GM06990 (cell line): ENCODE measurements around the gene CCDC88C.

Experiments
- DNase-seq: peaks from one replicate; pipeline ENCODE4 v3.0.0-alpha.2; 2011; ENCODE audit not compliant: insufficient read length; ENCODE audit errors: extremely low read depth
- H3K27me3 ChIP-seq: replicated peaks from 2 replicates; pipeline ENCODE4 v1.6.0; 2011; ENCODE audit warnings: low read length; ENCODE audit not compliant: control insufficient read depth, insufficient read depth
- H3K36me3 ChIP-seq: 2 replicates; pipeline ENCODE4 v1.5.1; 2011; ENCODE audit warnings: low read length; ENCODE audit not compliant: control insufficient read depth, insufficient read depth
- H3K4me3 ChIP-seq: replicated peaks from 2 replicates; pipeline ENCODE4 v1.5.1; 2011; ENCODE audit warnings: low read depth, mild to moderate bottlenecking, control low read depth, low read length
- CTCF ChIP-seq: IDR thresholded peaks from 2 replicates; pipeline ENCODE4 v1.5.1; 2011; ENCODE audit warnings: low read length, control low read depth, mild to moderate bottlenecking, inconsistent platforms; ENCODE audit not compliant: insufficient read depth, poor library complexity, severe bottlenecking

Gene CCDC88C

GRCh38 chr14:91315844-91316267, 101.8 kb downstream of the CCDC88C start:
- DNase-seq, result peak; percentile 95
- TF ChIP-seq CTCF, result peak; percentile 54
- Histone ChIP-seq H3K36me3 (peaks cover 48% of the 10 kb centered on the region), H3K4me3 (no peak overlapping the region), H3K27me3 (no peaks in the 10 kb centered on the region)

- DNase-seq, result no peak
- Histone ChIP-seq H3K27me3 (no peaks in the 10 kb centered on the region), H3K4me3 (no peak overlapping the region), H3K36me3 (peaks cover 47% of the 10 kb centered on the region)
- no peak for TF ChIP-seq CTCF
These were observed 103.8 kb downstream of the CCDC88C start for GRCh38 chr14:91313852-91314251.

- H3K36me3 ChIP-seq, result peaks cover 51% of the 10 kb centered on the region
- no peak for TF ChIP-seq CTCF
These were observed 104.3 kb downstream of the CCDC88C start for GRCh38 chr14:91313154-91313850.

GRCh38 chr14:91311284-91311662, 106.3 kb downstream of the CCDC88C start:
- DNase-seq, result no peak
- H3K27me3 ChIP-seq, result no peaks in the 10 kb centered on the region
- H3K4me3 ChIP-seq, result no peak overlapping the region
- TF ChIP-seq CTCF, result no peak
- H3K36me3 ChIP-seq, result peaks cover 59% of the 10 kb centered on the region

More at GRCh38 chr14:91313154-91313850, 104.3 kb downstream of the CCDC88C start:
- DNase-seq, result no peak
- H3K4me3 ChIP-seq, result no peak overlapping the region
- no peaks in the 10 kb centered on the region for H3K27me3 ChIP-seq

GRCh38 chr14:91310606-91311283, 106.9 kb downstream of the CCDC88C start:
- TF ChIP-seq CTCF, result no peak
- DNase-seq, result no peak
- Histone ChIP-seq H3K4me3 (no peak overlapping the region), H3K27me3 (no peaks in the 10 kb centered on the region), H3K36me3 (peaks cover 62% of the 10 kb centered on the region)
